ENCODE results near the gene SATB2.

DNA sequence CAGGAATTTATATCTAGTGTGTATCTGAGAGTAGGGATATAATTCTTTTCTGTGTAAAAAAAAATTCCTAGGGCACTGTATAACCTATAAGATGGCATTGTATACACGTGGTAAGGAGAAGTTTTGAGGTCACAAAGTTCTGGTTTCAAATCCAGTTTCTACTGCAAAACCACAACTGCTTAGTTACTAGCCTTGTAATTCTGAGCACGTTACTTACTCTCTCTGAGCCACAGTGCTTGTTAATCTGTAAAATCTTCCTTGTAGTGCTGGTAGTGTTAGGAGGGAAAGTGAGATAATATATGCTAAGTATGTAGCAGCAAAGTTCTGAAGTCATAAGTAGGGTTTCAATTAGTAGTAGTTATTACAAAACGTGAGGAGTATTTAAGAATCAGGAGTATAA, 175.4 kb downstream of the SATB2 start:
- TF ChIP-seq, protein P1, sequence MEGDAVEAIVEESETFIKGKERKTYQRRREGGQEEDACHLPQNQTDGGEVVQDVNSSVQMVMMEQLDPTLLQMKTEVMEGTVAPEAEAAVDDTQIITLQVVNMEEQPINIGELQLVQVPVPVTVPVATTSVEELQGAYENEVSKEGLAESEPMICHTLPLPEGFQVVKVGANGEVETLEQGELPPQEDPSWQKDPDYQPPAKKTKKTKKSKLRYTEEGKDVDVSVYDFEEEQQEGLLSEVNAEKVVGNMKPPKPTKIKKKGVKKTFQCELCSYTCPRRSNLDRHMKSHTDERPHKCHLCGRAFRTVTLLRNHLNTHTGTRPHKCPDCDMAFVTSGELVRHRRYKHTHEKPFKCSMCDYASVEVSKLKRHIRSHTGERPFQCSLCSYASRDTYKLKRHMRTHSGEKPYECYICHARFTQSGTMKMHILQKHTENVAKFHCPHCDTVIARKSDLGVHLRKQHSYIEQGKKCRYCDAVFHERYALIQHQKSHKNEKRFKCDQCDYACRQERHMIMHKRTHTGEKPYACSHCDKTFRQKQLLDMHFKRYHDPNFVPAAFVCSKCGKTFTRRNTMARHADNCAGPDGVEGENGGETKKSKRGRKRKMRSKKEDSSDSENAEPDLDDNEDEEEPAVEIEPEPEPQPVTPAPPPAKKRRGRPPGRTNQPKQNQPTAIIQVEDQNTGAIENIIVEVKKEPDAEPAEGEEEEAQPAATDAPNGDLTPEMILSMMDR (conservative IDR thresholded peaks at IDR 0.05), result no peak
- TF ChIP-seq EZH2 (IDR thresholded peaks at IDR 0.05; ENCODE audit: low read depth), result no peak
